Left kidney (tissue), 2 donors: ENCODE measurements around the gene MUC5AC. TPM values are rescaled to one million over a fixed set of nuclear protein-coding genes. Genes with fewer than 3 reads are reported as not detected.
"Not testable (repeated sequence)": the region's sequence is repeated elsewhere in the genome, so short reads cannot be mapped to it uniquely, and the experiment has no call there.

ENCODE experiments used
- DNase-seq: peaks from one replicate; pipeline ENCODE4 v3.0.0-alpha.2; 2013
- polyA plus RNA-seq: library from polyadenylated mRNA; unstranded; fragments of 120-200 nt; gene quantifications from one replicate; pipeline ENCODE4 v1.2.1, GENCODE V29; 2013; ENCODE audit not compliant: insufficient read length

Gene MUC5AC
- polyA plus RNA-seq, 1 donor, result 0.03 TPM

GRCh38 chr11:1208394-1209261 lies 50.9 kb downstream of the MUC5AC start:
- no peak for DNase-seq

- DNase-seq, result no peak
Measured at GRCh38 chr11:1209371-1210057, 51.8 kb downstream of the MUC5AC start.

- DNase-seq, result no peak
Measured at GRCh38 chr11:1211838-1212237, 54.1 kb downstream of the MUC5AC start.

GRCh38 chr11:1215826-1216225 lies 58.1 kb downstream of the MUC5AC start:
- not testable (repeated sequence) for DNase-seq

GRCh38 chr11:1217151-1217550 lies 59.4 kb downstream of the MUC5AC start:
- no peak for DNase-seq

- DNase-seq, result no peak
Measured at GRCh38 chr11:1218256-1218787, 60.6 kb downstream of the MUC5AC start.

- no peak for DNase-seq
Measured at GRCh38 chr11:1218788-1219445, 61.2 kb downstream of the MUC5AC start.

GRCh38 chr11:1219446-1219833 lies 61.7 kb downstream of the MUC5AC start:
- no peak for DNase-seq

- DNase-seq, result no peak
Measured at GRCh38 chr11:1219834-1220815, 62.4 kb downstream of the MUC5AC start.

GRCh38 chr11:1220941-1221721 lies 63.4 kb downstream of the MUC5AC start:
- no peak for DNase-seq

GRCh38 chr11:1221848-1222311 lies 64.1 kb downstream of the MUC5AC start:
- no peak for DNase-seq

GRCh38 chr11:1222491-1223345 lies 65.0 kb downstream of the MUC5AC start, which contains the start of gene MUC5B:
MUC5B (plus strand) TSS chr11:1223066; CDS start chr11:1223124, 58 bp downstream.
- DNase-seq, result no peak

- DNase-seq, result no peak
Measured at GRCh38 chr11:1223346-1224110, 65.8 kb downstream of the MUC5AC start.

- no peak for DNase-seq
Measured at GRCh38 chr11:1224111-1224490, 66.3 kb downstream of the MUC5AC start.

GRCh38 chr11:1224491-1225385 lies 67.0 kb downstream of the MUC5AC start:
- no peak for DNase-seq

- no peak for DNase-seq
Measured at GRCh38 chr11:1225386-1226225, 67.9 kb downstream of the MUC5AC start.
